ENCODE results near the gene ANO10.
"Not testable (repeated sequence)": the region's sequence is repeated elsewhere in the genome, so short reads cannot be mapped to it uniquely, and the experiment has no call there.

The ANO10 gene

GRCh38 chr3:43369404-43370292 is 252.2 kb downstream of the ANO10 start:
- no peak for DNase-seq

DNA sequence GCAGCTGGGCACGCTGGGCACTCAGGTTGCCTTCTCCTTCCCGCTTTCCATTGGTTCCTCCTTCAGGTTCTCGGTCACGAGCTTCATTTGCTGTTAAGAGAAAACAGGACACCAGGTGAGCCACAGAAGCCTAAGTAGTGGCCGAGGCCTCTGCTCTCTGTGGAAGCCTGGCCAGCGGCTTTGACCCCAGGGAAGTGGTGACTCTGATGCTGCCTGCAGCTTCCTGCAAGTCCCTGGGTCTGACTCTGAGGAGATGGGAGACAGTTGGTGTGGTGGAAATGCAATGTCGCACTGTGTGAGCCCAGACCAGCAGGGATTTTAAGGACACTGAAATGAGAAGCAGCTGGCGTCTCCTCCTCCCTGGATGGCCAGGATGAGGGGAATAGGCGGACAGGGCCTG is 254.9 kb downstream of the ANO10 start:
- DNase-seq, result no peak

GRCh38 chr3:43366481-43366880 is 255.3 kb downstream of the ANO10 start:
- DNase-seq, result no peak

DNA sequence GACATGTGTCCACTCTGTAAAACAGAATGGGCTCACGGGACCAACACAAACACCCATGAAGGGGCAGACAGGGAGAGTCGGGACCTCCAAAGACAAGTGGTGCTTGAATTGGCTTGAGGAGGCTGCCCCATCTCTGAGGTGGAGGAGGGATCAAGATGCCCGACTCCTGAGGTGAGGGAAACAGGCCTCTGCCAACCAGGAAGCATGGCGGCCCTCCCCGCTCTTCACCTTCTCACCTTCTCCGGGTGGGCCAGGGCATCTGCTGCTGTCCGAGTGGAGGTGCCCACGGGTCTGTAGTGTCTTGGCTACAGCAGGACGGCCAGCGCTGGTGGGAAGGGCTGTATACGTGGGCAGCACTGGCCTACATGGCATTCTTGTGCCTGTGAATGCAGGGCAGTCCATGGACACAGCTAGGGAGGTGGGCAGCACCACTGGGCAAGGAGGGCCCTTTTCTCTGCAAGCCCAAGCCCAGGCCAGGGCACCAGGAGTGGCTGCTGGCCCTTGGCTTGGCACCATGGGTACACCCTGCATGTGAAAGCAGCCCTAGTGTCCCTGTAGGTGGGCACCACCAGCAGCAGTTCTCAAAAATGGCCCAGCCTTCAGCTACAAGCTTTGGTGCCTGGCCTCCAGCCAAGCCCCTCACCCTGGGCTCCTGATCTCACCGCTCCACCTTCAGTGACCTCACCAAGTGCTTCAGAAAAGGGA is 256.1 kb downstream of the ANO10 start:
- DNase-seq, result no peak

- no peak for DNase-seq
Observed at GRCh38 chr3:43364926-43365325, 256.9 kb downstream of the ANO10 start.

DNA sequence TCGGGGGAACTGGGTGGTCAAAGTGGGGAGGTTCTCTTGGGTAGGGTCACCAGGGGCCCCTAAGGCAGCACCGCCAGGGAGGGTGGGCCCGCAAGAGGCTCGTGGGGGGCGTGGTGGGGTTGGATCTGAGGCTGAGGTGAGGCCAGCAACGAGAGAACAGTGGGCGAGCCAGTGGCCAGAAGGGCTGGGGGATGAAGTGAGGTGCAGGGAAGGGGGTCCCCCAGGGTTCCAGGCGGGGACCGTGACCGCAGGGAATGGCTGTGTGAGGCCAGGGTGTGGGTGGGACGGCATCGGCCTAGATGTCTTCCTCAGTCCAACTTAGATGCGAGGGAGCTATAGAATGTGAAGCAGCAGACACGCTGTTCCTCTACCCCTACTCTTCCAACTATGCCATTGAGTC is 257.3 kb downstream of the ANO10 start:
- no peak for DNase-seq

DNA sequence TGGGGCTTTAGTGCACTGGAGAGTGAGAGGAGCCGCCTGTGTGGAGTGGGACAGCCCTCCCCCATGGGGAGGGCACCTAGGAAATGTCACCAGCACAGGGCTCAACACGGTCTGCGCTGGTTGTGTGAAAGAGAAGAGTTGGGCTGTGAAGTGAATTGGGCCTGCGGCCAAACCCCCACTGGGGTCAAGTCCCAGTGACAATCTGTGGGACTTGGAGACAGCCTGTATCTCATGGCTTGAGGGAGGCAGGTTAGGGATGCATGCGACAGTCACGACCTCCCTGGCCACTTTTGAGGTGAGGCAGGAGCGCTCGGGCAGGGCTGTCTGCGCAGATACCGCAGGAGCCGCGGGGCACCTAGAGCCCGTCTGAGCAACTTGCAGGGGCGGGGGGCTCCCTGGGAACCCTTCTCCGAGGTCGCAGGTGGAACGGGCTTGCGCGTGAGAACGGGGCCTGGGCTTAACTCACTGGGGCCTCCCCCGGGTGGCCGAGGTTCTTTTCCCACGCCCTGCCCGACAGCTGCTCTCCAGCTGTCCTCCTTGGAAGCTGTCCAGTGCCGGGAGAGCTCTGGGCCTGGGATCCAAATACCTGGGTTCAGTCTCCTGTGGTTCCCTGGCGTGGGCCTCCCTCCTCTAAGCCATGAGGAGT is 258.1 kb downstream of the ANO10 start:
- DNase-seq, result no peak

- no peak for DNase-seq
Observed at GRCh38 chr3:43362961-43363360, 258.9 kb downstream of the ANO10 start.

- DNase-seq, result no peak
Observed at GRCh38 chr3:43362183-43362582, 259.6 kb downstream of the ANO10 start.

DNA sequence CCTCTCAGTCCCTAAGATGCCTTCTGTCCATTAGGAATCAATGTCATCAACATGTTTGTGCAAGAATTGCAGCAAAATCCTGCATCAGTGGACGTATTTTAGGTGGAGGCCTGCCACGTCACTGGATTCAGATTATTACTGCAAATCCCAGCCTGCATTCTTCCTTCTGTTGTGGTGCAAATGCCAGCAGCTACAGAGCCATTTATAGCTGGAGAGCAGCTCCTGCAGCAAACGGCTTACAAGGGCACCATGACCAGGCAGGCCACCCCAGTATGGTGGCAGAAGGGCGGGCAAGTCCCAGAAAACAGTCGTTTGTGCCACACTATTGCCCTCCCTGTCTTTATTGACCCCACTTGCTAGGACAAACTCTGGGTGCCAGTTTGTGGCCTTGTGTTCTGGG is 260.7 kb downstream of the ANO10 start:
- no peak for DNase-seq

- DNase-seq, result not testable (repeated sequence)
Observed at GRCh38 chr3:43356033-43356432, 265.8 kb downstream of the ANO10 start.

DNA sequence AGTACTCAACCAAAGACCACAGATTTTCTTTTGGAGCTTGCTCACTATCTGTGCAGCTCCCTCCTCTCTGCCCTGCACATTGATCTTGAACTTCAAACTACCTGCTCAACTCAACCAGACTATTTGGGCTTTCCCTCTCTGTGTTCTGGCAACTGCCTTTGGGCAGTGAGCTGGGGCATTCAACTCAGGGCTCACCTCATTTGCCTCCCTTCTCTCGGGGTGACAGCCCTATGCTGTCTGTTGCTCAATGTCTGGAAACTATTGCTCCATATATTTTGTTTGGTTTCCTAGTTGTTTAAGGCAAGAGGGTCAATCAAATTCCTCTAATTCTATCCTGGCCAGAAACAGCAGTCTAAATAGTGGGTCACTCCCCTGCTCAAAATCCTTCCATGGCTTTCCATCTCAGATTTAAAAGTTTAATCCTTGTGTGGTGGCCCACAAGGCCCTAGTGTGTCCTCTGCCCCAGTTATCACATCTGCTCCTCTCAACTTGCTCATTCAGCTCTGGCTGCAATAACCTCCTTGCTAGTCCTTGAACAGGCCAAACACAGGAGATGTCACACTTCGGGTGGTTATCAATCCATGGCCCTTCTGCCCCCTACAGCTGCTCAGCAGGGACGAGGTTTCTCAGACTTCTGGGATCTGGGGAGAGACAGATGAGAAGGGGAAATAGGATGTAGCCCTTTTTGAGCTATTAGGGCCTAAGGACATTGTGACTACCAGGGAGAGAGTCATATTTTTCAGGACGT is 267.7 kb downstream of the ANO10 start:
- DNase-seq, result no peak

DNA sequence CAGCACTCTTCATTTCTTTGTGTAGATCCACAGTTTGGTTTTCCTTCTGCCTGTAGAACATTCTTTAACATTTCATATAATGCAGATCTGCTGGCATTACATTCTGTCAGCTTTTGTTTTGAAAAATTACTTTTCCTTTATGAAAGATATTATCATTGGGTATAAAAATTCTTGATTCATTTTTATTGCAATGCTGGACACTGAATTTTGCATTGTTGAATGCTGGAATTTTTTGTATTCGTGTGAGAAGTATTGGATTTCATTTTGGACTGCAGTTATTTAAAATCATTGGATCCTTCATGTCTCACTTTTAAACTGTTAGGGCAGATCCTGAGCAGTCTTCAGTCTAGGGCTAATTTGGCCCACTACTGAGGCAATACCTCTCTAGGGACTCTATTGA is 268.4 kb downstream of the ANO10 start:
- DNase-seq, result no peak

GRCh38 chr3:43349716-43350115 is 272.1 kb downstream of the ANO10 start:
- no peak for DNase-seq

DNA sequence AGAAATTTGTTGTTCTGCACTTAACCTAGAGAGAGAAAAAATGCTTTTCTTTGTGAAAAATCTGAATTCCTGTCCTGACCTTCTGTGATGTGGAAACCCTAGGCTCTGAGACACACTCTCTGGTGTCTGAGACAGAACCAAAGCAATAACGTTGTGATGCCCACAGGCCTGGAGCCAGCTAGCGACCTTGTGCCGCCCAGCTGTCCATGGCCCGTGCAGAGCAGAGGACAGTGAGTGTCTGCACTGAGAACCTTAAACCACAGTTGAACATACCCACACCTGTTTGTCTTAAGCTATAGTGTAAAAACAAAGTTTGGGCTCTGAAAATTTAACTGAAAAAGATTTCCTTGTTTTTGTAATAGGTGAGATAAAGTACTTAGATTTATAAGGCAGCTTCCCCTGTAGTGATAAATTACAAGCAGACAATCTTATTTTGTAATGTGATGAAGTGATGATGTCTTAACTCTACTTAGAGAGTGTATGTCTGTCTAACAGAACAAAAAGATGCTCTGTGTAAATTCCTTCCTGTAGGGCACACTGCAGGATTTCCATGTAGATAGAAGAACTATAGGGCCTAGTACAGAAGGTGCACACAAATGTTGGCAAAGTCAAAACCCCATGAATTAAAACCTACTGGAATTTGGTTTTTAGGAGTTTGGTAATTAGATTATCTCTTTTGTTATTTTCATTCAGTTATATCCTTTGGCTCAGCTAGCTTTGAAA is 272.8 kb downstream of the ANO10 start:
- DNase-seq, result no peak

- DNase-seq, result no peak
Observed at GRCh38 chr3:43348350-43348749, 273.5 kb downstream of the ANO10 start.

DNA sequence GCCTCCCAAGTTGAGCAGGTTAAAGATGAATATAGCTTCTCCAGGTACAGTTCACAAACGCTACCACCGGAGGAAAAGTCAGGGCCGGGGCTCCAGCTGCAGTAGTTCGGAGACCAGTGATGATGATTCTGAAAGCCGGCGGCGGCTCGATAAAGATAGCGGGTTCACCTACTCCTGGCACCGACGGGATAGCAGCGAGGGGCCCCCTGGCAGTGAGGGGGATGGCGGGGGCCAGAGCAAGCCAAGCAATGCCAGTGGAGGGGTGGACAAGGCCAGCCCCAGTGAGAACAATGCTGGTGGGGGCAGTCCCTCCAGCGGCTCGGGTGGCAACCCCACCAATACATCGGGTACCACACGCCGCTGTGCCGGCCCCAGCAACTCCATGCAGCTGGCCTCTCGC is 274.0 kb downstream of the ANO10 start:
- no peak for DNase-seq

- no peak for DNase-seq
Observed at GRCh38 chr3:43346978-43347749, 274.6 kb downstream of the ANO10 start.

- DNase-seq, result no peak
Observed at GRCh38 chr3:43345877-43346276, 275.9 kb downstream of the ANO10 start.

GRCh38 chr3:43345246-43345645 is 276.6 kb downstream of the ANO10 start:
- no peak for DNase-seq

- DNase-seq, result no peak
Observed at GRCh38 chr3:43344520-43344919, 277.3 kb downstream of the ANO10 start.

DNA sequence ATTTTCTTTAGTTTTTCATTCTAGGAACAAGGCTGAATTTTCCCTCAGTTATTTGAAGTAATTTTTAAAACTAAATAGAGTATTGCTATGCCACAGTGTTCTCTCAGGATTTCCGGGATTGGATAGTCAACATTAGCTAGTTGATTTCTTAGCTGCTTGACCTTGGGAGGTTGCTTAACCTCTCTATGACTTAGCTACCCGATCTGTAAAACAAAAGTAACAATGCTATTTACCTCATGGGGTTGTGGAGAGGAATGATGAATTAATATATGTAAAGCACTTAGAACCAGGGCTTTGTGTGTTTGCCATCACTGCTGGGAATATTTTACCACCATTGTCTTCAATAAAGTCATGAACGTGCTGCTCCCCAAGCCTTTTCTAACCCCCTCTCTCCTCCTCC is 278.0 kb downstream of the ANO10 start:
- DNase-seq, result no peak
